Frontal cortex (tissue), 4 donors: Measurements from ENCODE around the gene MGAT4B. TPM values are rescaled to one million over a fixed set of nuclear protein-coding genes. Genes with fewer than 3 reads are reported as not detected.

Experiments used
- DNase-seq, 2 donors: peaks; one replicate each; pipeline ENCODE4 v3.0.0; 2012; ENCODE audit warnings: low spot score in 2 of 2
- FAIRE-seq: peaks from 2 replicates; lab custom pipeline; 2012; peaks lifted over from hg19 to GRCh38; lab: Jason Lieb, UNC
- total RNA-seq: library from RNA; depleted of rRNA; stranded (reverse); fragments of >200 nt; gene quantifications from one replicate; pipeline ENCODE4 v1.2.3, GENCODE V29; 2014
- donor health status: control.
- donor health status: control.
- donor health status: control.

Gene MGAT4B
- total RNA-seq, 1 donor from 2014 or later: 58.7 TPM

DNA sequence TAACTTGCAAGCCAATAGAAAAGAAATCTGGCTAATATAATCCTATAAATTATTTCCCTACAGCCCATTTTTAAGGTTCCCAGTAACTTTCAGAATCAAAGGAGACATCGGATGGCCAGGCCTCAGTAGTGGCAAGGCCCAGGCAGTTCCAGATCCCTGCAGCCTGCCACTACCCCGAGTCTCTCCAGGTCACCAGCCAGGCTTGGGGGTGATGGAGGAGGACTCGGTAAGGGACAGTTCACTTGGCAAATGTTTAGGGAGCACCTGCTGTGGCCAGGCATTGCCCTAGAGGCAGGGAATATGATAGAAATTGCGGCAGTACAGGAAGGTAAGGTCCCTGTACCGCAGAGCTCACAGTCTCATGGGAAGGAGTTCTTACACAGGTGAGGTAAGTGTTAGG, 28.1 kb downstream of the MGAT4B start:
- DNase-seq (no peak), FAIRE-seq (no peak)

DNA sequence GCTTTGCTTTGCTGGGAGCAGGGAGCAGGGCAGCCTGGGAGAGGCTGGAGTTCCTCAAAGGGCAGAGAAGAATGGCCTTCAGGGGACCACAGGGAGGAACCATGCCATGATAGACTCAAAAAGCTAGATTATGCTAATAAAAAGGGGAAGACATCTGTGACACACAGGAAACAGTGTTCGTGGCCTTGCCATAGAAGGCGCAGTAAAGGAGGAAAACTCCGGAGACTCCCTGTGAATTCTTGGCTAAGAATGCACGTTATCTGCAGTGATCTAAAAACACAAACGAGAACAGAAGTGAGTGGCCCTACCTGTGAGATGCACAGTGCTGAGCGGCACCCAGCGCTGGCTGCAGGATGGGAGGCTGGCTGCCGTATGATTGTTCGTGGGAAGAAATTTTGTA, 28.8 kb downstream of the MGAT4B start:
- no peak for DNase-seq

DNA sequence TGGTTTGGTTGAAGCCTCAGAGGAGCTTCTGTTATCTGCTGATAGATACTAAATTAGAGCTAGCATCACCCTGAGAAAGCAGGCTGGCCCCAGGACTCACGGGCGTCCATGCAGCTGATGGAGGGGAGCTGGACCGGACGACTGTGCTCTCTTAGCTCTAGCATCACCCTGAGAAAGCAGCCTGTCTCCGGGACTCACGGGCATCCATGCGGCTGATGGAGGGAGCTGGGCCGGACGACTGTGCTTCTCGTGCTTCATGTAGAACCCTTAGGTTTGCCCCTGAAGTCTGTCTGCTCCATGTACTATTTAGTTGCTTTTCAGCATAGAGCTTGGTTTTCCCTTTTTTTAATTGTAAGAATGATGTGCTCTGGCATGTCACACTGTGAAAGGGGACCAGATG, 29.2 kb downstream of the MGAT4B start:
- DNase-seq (no peak), FAIRE-seq (no peak)

More for the DNA sequence above, 28.8 kb downstream of the MGAT4B start:
- FAIRE-seq: no peak

DNA sequence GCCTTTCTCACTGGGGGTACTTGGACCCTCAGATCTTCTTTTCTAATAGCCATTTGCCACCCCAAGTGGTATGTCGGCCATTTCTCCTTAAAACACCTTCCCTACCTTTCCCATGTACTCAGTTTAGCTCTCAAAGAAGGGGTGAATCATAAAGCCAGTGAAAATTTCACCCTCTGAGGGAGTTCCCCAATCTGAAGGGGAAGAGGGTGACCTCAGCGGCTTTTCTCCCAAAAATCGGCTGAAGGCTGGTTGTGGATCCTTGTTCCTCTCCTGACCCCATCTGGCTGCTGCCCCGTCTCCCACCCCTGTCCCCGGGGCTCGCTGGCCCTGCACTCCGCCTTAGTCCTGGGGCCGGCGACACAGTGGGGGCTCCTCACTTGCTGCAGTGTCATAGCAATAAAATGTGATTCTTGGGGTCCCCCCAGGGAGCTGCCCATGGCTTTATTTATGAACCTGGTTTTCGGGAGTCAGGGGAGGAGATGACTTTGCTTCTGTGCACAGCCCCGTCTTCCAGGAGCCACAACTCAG, 30.2 kb downstream of the MGAT4B start:
- FAIRE-seq: no peak
- DNase-seq: no peak

DNA sequence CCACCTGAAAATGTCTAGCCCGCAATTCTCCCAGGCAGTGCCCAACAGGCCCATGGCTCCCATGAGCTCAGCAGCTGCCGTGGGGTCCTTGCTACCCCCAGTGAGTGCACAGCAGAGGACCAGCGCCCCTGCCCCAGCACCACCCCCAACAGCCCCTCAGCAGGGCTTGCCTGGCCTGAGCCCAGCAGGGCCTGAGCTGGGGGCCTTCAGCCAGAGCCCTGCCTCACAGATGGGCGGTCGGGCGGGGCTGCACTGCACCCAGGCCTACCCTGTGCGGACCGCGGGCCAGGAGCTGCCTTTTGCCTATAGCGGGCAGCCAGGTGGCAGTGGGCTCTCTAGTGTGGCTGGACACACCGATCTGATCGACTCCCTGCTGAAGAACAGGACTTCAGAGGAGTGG, 32.2 kb downstream of the MGAT4B start:
- FAIRE-seq (no peak), DNase-seq (no peak)

DNA sequence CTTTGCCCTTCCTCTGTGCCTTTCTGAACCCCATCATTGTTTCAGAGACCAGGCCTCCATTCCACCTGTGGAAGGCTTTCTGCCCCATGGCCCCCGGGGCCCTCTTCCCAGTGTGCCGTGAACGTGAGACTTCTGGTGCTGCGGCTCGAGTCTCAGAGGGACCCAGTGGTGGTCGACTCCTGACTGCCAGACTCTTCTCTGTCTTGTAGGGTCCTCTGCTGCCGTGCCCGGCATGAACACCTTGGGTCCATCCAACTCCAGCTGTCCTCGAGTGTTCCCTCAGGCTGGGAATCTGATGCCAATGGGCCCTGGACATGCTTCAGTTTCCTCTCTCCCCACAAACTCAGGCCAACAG, 33.0 kb downstream of the MGAT4B start:
- no peak for FAIRE-seq
- no peak for DNase-seq

DNA sequence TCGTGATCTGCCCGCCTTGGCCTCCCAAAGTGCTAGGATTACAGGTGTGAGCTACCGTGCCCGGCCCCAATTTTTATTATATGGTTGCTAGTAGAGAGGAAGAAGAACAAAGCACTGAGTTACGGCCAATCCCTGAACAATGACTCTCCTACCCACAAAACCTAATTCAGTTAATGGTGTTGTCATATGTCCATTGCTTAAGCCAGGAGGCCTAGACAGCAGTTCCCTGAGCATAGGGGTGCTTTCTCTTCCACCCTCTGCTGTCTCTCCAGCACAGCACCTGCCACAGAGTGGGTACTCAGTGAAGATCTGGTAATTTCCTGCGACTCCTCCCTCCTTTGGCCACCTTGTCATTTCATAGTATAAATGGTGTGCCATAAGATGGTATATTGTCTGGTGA, 34.3 kb downstream of the MGAT4B start:
- DNase-seq: no peak
- FAIRE-seq: no peak

DNA sequence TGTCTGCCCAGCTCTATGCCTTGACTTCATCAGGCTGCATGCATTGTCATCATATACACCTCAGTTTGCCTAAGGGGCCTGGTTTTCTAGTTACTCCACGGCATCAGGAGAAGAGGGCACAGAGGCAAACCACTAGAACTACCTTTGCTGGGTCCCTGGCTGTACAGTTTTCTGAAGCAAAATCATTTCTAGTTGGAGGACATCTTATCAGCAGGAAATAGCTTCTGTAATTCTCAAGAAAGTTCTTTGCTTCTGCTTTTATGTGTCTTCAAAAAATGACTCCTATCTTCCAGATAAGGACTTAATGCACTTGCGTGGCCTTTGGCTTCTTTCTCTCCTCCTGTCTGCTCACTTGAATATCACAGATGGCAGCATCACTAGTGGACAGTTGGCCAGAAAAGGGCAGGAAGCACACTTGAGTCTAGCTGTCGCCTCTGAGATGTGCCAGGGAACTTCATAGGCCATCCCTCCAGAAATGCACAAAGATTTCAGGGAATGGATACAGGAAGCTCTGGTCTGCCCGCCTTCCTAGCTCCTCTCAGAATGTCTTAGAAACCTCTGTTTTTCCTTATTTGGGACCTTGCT, 35.3 kb downstream of the MGAT4B start:
- no peak for DNase-seq
- FAIRE-seq: no peak

DNA sequence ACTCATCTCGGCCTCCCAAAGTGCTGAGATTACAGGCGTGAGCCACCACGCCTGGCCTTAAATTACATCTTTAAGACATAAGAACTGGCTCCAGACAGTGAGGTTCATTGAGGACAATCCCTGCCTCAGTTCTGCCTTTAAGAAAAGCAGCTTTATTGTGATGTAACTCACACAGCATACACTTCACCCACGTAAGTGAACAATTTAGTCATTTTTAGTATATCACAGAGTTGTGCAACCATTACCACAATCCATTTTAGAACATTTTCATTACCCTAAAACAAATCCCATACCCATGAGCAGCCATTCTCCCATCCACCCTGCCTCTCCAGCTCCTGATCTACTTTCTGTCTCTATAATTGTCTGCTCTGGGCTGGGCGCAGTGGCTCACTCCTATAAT, 36.9 kb downstream of the MGAT4B start:
- FAIRE-seq (no peak), DNase-seq (no peak)

DNA sequence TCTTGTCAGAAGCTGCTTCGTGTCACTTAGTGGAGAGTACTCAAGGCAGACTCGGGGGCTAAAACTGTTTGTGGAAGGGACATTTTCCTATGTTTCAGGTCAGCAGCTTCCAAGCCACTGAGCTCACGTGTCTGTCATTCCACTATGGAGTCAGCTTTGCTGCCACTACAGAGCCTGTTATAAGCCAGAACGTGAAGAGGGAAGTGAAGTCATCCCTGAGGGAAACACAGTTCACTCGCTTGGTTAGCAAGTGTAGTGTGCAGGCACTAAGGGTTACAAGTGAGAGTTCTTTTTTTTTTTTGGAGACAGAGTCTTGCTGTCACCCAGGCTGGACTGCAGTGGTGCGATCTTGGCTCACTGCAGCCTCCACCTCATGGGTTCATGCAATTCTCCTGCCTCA, 37.4 kb downstream of the MGAT4B start:
- FAIRE-seq: no peak
- DNase-seq: no peak

DNA sequence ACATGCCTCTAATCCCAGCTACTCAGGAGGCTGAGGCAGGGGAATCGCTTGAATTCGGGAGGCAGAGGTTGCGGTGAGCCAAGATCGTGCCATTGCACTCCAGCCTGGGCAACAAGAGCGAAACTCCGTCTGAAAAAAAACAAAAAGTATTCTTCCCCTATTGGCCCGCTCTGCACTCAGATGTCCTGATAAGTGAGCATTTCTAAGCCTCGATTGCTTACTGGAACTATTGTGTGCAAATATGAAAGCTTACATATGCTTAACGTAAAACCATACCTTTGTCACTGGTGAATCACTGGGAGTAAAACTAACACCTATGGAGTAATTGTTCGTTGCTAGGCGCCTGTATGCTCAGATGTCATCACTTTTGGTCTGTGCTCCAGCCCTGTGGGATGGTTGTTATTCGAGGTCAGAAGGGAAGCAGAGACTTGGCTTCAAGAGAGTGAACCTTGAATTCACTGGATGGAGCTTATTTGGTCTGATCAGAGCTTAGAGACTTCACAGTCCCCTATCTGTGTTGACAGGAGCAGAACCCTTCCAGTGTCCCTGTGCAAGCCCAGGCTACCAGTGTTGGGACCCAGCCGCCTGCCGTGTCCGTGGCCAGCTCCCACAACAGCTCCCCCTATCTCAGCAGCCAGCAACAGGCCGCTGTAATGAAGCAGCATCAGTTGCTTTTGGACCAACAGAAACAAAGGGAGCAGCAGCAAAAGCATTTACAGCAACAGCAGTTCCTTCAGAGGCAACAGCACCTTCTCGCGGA, 38.2 kb downstream of the MGAT4B start:
- FAIRE-seq (no peak), DNase-seq (no peak)

DNA sequence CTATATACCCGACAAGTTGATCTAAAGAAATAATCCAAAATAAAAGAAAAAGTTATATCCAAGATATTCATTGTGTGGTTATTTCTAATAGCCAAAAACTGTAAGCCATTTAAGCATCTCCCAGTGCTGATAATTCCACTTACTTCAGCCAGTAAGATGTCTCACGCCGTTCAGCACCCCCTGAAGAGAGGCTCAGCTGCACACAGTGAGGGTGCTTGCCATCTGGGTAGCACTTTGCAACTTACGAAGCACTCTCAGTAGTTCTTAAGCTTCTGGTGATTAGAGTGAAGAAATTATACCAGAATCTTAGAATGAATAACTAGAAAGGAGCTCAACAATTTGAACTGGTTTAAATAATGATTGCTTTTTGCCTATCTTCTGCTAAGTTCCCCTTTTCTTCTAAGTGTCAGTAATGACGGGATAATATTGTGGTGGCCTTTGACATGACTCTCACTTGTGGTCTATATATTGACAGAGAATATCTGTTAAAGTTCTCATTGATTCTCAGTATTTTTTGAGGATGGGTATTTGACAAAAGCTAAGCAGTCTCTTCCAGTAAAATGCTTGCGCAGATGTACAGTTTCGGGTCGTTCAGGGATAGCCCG, 39.1 kb downstream of the MGAT4B start:
- FAIRE-seq (no peak), DNase-seq (no peak)

DNA sequence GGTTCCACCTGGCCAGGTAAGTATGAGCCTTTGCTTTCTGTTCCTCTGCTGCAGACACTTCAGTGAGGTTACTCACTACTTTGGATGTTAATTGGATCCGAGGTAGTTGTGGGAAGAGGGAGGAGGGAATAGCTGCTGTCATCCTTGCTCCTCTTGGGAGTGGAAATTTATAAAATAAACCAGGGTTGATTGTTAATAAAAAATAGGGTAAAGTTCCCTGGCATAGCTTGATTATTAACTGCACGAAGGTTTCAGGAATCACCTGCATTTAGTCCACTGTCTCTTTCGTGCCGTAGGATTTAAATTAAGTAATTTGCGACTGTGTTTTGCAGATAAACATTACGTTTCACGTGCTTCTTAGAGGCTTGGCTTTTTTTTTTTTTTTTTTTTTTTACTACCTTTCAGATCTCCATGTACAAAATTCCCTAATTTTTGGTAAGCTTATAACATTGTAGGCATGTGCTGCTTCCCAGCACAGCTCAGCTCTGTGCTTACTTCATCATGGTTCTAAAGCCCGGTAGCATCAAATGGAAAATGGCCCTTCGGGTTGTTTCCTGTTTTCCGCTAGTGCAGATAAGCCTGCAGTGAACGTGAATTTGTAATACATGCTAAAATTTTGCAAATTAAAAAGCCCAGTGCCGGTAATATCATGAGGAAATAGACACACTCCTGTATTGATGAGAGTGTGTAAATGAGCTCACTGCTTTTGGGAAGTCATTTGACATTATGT, 39.8 kb downstream of the MGAT4B start:
- FAIRE-seq (no peak), DNase-seq (no peak)

DNA sequence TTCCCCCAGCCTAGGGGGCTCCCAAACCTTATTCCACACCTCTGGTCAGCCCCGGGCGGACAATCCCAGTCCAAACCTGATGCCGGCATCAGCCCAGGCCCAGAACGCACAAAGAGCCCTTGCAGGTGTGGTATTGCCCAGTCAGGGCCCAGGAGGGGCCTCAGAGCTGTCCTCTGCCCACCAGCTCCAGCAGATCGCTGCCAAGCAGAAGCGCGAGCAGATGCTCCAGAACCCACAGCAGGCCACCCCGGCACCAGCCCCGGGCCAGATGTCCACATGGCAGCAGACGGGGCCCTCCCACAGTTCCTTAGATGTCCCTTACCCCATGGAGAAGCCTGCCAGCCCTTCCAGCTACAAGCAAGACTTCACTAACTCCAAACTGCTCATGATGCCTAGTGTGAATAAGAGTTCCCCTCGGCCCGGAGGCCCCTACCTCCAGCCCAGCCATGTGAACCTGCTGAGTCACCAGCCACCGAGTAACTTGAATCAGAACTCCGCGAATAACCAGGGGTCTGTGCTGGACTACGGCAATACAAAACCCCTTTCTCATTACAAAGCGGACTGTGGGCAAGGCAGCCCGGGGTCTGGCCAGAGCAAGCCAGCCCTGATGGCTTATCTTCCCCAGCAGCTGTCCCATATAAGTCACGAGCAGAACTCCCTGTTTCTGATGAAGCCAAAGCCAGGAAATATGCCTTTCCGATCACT, 40.5 kb downstream of the MGAT4B start:
- DNase-seq (no peak), FAIRE-seq (no peak)

DNA sequence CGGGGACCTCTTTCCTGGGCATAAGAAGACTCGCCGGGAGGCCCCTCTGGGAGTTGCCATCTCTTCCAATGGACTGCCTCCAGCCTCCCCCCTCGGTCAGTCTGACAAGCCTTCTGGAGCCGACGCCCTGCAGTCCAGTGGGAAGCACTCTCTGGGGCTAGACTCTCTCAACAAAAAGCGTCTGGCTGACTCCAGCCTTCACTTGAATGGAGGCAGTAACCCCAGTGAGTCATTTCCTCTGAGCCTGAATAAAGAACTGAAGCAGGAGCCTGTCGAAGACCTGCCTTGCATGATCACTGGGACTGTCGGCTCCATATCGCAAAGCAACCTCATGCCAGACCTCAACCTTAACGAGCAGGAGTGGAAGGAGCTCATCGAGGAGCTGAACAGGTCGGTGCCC, 41.3 kb downstream of the MGAT4B start:
- DNase-seq (no peak), FAIRE-seq (no peak)

DNA sequence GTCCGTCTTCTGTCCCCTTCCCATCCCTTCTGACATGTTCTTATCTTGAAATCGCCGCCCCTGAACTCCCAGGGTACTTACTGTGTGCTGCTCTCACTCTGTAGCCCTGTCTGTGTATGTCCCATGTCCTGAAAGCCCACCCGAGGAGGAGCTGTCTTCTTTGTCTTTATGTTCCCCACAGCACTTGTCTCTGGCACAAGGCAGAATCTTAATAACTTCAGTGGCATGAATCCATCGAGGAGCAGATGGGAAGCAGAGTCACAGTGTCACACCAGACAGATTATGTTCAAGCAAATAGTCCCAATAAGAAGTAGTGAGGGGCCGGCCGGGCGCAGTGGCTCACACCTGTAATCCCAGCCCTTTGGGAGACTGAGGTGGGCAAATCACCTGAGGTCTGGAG, 42.6 kb downstream of the MGAT4B start:
- FAIRE-seq: no peak
- DNase-seq: no peak

DNA sequence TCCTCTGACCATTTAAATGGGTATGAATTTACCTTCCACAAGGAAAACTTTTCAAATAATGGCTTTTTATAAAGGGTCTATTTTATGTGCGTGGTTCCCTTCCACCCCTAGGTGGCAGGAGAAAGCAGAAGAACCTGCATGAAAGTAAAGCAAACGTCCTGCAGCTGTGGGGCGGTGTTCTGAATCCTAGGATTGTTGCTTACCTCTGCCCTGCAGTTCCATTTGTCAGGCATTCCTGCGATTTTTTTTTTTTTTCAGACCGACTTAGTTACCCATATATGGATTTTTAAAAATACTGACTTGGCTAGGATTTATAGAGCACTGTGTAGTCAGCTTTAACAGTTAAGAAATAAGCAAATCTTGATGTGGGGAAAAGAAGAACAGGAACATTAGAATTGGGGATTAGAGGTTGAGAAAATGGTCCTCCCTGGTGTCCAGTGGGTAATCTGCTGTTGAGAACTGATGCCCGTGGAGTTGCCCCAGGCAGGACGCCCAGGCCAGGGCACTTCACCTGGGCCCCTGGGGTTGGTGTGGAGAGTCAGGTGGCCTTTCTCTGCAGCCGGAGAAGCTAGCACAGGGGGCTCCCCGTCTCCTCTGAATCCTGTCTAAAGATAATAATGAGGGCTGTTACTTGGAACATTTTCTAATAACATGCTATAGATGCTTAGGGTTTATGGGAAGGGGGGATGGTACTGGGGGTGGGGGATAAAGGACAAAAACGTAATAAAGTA, 43.3 kb downstream of the MGAT4B start:
- FAIRE-seq (no peak), DNase-seq (peak in 1 of 2 donors; percentile 70)

DNA sequence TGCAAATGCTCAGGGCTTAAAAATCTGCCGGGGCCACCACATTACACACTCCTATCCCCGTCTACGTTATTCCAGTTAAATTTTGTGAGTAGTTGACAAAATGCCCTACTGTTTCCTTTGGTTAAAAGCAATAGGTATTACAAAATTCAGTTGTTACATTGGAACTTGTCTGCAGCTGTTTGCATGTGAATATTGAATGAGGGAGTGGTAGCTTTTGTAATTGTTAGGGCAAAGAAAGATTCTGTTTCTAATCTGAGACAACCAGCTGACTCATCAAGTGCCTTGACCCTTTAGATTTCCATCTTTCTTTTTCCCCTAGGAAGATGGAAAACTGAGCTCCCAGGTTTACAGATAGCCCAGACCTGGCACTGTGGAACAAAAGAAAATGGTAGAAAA, 43.9 kb downstream of the MGAT4B start:
- no peak for DNase-seq
- no peak for FAIRE-seq

DNA sequence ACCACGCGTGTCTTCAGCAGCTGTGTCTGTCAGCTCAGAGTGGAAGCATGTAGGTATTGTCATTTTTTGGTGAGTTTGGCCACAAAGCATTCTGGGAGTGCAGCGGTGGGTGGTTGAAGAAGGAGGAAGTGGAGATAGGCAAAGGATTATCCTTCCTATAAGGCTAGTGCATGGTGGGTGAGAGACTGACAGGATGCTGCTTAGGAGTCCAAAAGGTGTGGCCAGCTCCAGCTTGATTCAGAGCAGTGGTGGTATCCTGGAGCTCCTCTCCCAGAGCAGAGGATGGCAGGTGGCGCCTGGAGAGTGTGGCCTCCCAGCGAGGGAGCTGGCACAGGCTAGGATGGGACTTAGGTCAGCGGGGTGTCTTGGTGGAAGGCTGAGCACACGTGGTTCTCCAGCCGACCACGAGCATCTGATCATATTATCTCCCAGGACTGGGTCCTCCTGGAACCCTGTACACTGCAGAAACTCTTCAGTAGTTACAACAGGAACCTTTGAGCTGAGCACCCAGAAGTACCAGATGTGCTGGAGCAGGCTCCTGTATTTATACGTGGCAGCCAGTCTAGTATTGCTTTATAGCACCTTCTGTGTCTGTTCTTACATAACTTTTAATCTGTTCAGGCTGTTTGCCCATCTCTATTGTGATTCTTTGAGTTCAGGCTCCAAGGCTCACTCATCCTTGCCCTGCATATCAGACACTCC, 44.4 kb downstream of the MGAT4B start:
- DNase-seq (no peak), FAIRE-seq (no peak)
